HG02840 (cell line): Measurements from ENCODE around the gene KRT31.
"Not testable (repeated sequence)": the region's sequence is repeated elsewhere in the genome, so short reads cannot be mapped to it uniquely, and the experiment has no call there.

Experiments used
- ATAC-seq: cut with Tn5 transposase; IDR thresholded peaks from one replicate; pipeline ENCODE4 v1.9.1; 2021; ENCODE audit warnings: mild to moderate bottlenecking, moderate library complexity, moderate number of reproducible peaks; ENCODE audit not compliant: unreplicated experiment, low FRiP score

KRT31 gene

GRCh38 chr17:41347869-41348760 lies 49.3 kb downstream of the KRT31 start:
- ATAC-seq: no peak

GRCh38 chr17:41346421-41346820 lies 51.0 kb downstream of the KRT31 start:
- not testable (repeated sequence) for ATAC-seq

GRCh38 chr17:41345992-41346391 lies 51.4 kb downstream of the KRT31 start:
- ATAC-seq: no peak
